ENCODE data around the gene P2RY1. TPM values are rescaled to one million over a fixed set of nuclear protein-coding genes. Genes with fewer than 3 reads are reported as not detected.
A peak's percentile ranks its signal among the peaks of the same experiment; 100 is the strongest.

P2RY1 gene
- total and polyA plus RNA-seq, 5 donors = 1.1 to 7.6 (median 4.1) TPM

DNA sequence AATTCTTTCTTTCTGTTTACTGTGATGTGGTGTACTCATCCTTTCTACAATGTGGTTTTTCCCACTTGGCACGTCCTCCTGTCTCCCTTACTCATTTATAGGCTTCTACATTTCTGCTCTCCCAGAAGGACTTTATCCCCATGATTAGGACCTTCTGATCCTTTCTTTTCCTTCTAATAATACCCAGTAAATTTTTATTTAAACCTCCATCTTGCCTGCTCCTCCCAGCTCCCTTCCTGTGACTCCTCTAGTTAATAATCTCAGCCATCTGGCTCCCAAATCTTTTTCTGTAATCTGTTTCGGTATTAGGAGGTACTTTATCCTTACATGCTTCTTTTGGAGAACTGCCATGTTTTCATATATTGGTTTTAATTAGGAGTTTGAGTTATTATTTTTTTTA lies 11.2 kb upstream of the P2RY1 start:
- DNase-seq = no peak
- WGBS = 63% methylated on average over 2 of the region's 2 CpGs

DNA sequence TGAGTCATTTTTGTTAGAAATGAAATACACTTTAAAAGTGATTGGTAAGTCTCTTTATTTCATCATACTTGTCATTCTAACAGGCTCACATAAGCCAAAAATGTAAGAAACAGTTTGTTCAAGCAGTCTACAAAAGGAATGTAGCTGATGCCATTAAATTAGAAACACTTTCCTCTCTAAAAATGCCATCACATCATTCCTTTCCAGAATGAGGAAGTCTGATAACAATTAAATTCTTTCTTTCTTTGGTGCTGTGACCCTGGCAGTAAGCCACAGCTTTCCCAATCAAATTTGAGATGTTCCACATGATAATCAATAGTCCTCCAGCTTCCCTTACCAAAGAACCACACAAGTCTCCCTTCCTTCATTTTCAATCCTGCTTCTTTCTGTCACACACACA lies 9.4 kb upstream of the P2RY1 start:
- Histone ChIP-seq H3K9me3 (ENCODE audit: control insufficient read depth, low read length) (no peaks in the 10 kb centered on the region), H3K4me1 (ENCODE audit: control insufficient read depth, insufficient read depth, low read length) (no peaks in the 10 kb centered on the region), H3K27ac (ENCODE audit: low read length) (no peak overlapping the region), H3K27me3 (ENCODE audit: control insufficient read depth, insufficient read depth) (no peaks in the 10 kb centered on the region), H3K4me3 (ENCODE audit: low read length) (no peak overlapping the region)
- intact Hi-C loops (cut with DNase I) = no loop called here
- ATAC-seq = no peak
- no peak for DNase-seq

More for the DNA sequence above, 11.2 kb upstream of the P2RY1 start:
- H3K4me3 ChIP-seq (ENCODE audit: low read length) = no peak overlapping the region
- intact Hi-C loops (cut with DNase I) = no loop called here
- no peak for ATAC-seq
- H3K4me1 ChIP-seq (ENCODE audit: control insufficient read depth, insufficient read depth, low read length) = no peaks in the 10 kb centered on the region
- no peak overlapping the region for H3K27ac ChIP-seq (ENCODE audit: low read length)
- no peaks in the 10 kb centered on the region for H3K27me3 ChIP-seq (ENCODE audit: control insufficient read depth, insufficient read depth)
- H3K9me3 ChIP-seq (ENCODE audit: control insufficient read depth, low read length) = no peaks in the 10 kb centered on the region

DNA sequence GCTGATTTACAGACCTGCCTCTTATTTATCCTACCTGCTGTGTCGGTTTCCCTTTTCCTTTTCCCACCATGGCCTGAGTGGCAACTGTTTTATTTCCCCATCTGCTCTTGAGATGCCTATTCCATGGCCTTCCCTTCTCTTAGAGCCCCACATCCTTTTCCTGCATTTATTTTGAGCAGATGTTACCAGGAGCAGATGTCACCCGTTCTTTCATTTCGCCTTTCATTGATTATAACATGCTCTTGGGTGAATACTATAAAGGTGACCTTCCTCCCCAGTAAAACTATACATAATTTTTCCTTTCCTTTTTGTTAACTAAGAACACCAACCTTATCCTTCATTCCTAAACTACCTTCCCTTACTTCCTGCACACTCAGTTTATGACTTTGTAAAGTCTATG lies 8.5 kb upstream of the P2RY1 start:
- Histone ChIP-seq H3K9me3 (ENCODE audit: control insufficient read depth, low read length) (no peaks in the 10 kb centered on the region), H3K27ac (ENCODE audit: low read length) (no peak overlapping the region), H3K27me3 (ENCODE audit: control insufficient read depth, insufficient read depth) (no peaks in the 10 kb centered on the region), H3K4me3 (ENCODE audit: low read length) (no peak overlapping the region), H3K4me1 (ENCODE audit: control insufficient read depth, insufficient read depth, low read length) (no peaks in the 10 kb centered on the region)
- WGBS = 86% methylated on average over 3 of the region's 3 CpGs
- intact Hi-C loops (cut with DNase I) = no loop called here
- ATAC-seq (no peak), DNase-seq (no peak)

DNA sequence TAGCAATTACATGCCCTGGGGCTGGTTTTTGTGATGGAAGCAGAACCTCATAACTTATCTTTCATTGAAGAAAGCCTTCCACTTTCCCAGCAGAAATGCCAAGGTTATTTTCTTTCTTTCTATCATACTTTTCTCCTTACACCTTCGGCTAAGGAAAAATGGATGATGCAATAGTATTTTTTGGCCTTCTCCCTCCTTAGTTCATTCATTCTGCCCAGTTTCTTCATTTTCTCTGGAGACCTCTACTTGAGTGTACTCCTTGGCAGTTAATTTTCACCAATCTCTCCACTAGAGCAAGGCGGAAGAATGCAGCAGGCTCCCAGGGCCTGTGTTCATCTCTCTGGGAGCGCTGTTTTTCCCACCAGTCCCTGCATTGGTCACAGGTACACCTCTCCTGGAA lies 7.6 kb upstream of the P2RY1 start:
- intact Hi-C loops (cut with DNase I) = no loop called here
- ATAC-seq (no peak), DNase-seq (no peak)
- Histone ChIP-seq H3K4me1 (ENCODE audit: control insufficient read depth, insufficient read depth, low read length) (no peaks in the 10 kb centered on the region), H3K4me3 (ENCODE audit: low read length) (no peak overlapping the region), H3K27me3 (ENCODE audit: control insufficient read depth, insufficient read depth) (no peaks in the 10 kb centered on the region), H3K9me3 (ENCODE audit: control insufficient read depth, low read length) (no peaks in the 10 kb centered on the region), H3K27ac (ENCODE audit: low read length) (no peak overlapping the region)
- 87% methylated on average over 3 of the region's 3 CpGs for WGBS

DNA sequence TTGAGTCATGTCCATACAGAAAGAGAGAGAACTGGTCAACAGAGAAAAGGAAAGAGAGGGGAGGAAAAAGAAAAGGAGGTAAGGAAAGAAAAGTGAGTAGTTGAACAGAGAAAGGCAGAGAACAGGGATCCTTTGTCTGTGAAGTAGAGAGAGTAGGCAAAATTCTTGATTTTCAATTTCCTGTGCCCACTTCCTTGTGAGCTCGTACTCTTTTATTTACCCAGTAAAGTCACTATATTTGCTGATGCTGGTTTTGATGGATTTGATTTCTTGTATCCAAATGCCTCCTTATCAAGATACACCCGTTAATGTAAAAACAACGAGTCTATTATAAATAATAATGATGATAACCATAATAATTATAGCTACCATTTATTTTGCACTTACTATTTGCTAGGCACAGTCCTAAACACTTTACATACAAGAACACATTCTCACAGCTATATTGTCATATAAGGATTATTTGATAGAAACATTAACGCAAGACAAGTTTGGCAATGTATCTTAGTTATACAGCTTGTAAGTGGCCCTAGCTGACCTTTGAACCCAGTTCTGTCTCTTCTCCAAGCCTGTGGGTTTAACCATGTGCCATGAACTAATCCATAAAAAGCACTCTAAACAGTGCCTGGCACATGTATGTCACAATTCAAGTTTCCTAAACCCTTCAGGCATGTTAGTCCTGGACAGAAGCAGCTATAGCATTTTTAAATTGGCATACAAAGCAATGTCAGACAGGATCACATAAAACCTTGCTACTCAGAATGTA lies 6.7 kb upstream of the P2RY1 start:
- Histone ChIP-seq H3K27ac (ENCODE audit: low read length) (no peak overlapping the region), H3K4me3 (ENCODE audit: low read length) (no peak overlapping the region), H3K27me3 (ENCODE audit: control insufficient read depth, insufficient read depth) (no peaks in the 10 kb centered on the region), H3K9me3 (ENCODE audit: control insufficient read depth, low read length) (no peaks in the 10 kb centered on the region), H3K4me1 (ENCODE audit: control insufficient read depth, insufficient read depth, low read length) (no peaks in the 10 kb centered on the region)
- DNase-seq = no peak
- intact Hi-C loops (cut with DNase I) = no loop called here
- ATAC-seq = no peak
- 88% methylated on average over 4 of the region's 4 CpGs for WGBS

DNA sequence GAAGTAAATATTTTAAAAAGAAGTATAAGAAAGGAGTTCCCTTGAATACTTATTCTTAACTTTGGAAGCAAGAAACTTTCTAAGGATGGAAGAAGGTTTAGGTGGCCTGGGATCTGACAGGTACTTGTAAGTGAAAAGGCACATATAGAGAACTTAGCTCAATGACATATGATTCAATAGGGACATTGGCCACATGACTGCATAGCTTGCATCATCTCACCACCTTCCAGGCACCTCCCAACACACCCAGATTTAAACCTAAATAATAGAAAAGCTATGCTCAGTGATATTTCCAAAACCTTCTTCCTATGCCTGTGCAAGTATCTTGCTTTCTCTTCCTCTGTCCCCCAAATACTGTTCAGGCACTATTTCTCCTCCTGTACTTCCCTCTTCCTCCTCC lies 4.7 kb upstream of the P2RY1 start:
- DNase-seq (no peak), ATAC-seq (no peak)
- no peak overlapping the region for H3K4me3 ChIP-seq (ENCODE audit: low read length)
- H3K27ac ChIP-seq (ENCODE audit: low read length) = no peak overlapping the region
- intact Hi-C loops (cut with DNase I) = no loop called here
- H3K9me3 ChIP-seq (ENCODE audit: control insufficient read depth, low read length) = no peaks in the 10 kb centered on the region
- H3K4me1 ChIP-seq (ENCODE audit: control insufficient read depth, insufficient read depth, low read length) = no peaks in the 10 kb centered on the region
- H3K27me3 ChIP-seq (ENCODE audit: control insufficient read depth, insufficient read depth) = no peaks in the 10 kb centered on the region

DNA sequence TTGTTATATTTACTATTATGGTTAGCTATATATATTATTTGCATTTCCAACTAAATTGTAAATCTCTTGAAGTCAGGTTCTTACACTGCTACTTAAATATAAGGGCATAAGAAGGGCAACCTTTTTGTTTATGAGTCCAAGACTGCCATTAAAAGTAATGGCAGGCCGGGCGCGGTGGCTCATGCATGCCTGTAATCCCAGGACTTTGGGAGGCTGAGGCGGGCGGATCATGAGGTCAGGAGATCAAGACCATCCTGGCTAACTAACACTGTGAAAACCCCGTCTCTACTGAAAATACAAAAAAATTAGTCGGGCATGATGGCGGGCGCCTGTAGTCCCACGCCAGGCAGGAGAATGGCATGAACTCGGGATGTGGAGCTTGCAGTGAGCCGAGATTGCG lies 2.9 kb upstream of the P2RY1 start:
- no peak for ATAC-seq

DNA sequence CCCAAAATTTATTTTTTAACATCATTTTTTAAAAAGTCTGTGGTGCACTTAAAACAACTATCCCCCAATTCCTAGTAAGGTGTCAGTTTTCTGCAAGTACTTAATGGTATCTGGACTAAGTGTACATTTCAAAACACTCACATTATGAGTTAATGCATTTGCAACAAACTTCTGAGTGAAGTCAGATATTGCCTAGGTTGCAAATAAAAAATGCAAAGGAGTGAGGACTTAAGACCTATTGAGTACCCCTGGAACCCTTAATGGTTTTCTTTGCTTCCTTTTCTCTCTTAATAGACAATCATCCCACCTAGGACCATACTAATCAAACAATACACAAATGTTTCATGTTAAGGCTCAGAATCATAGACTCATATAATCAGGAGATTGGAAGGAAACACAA lies 1.8 kb upstream of the P2RY1 start:
- intact Hi-C loops (cut with DNase I) = no loop called here
- no peak for ATAC-seq
- DNase-seq = no peak

More for the DNA sequence above, 2.9 kb upstream of the P2RY1 start:
- DNase-seq = peak in 1 of 3 donors; percentile 18
- no peaks in the 10 kb centered on the region for H3K9me3 ChIP-seq (ENCODE audit: control insufficient read depth, low read length)
- no peak overlapping the region for H3K27ac ChIP-seq (ENCODE audit: low read length)
- intact Hi-C loops (cut with DNase I) = no loop called here
- H3K4me1 ChIP-seq (ENCODE audit: control insufficient read depth, insufficient read depth, low read length) = no peaks in the 10 kb centered on the region
- H3K4me3 ChIP-seq (ENCODE audit: low read length) = no peak overlapping the region
- H3K27me3 ChIP-seq (ENCODE audit: control insufficient read depth, insufficient read depth) = no peaks in the 10 kb centered on the region
- WGBS = 98% methylated on average over 13 of the region's 13 CpGs

DNA sequence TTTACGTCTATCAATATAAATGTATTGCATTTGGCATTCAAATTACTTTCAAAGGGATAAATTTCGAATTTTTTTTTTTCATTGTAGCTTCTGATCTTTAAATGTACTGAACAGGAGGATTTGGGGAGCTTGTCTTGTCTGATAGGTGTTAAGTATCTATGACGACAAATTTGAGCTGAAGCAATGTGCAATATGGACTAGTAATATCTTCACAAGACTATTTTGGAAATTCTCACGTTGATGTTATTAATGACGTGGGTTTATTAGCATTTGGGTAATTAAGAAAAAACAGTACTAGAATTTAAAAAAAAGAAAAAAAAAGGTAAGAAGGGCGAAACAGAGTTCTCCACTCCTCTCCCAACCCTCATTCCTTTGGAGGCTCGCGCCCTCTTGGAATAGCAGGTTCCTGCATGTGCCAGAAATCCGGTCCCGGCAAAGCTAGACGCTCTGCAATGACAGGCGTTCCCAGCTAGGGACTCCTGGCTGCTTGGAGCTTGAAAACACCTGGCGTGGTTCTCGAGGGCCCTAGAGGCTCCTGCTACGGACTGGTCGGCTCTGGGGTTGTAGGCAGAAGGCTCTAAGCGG lies 648 bp upstream of the P2RY1 start:
- WGBS = 16% methylated on average over 17 of the region's 17 CpGs
- ATAC-seq (peak in 1 of 2 donors; percentile 64), DNase-seq (no peak)
- Histone ChIP-seq H3K9me3 (ENCODE audit: control insufficient read depth, low read length) (no peaks in the 10 kb centered on the region), H3K27ac (ENCODE audit: low read length) (peak overlapping the region; percentile 13), H3K4me1 (ENCODE audit: control insufficient read depth, insufficient read depth, low read length) (no peaks in the 10 kb centered on the region), H3K27me3 (ENCODE audit: control insufficient read depth, insufficient read depth) (no peaks in the 10 kb centered on the region), H3K4me3 (ENCODE audit: low read length) (peak overlapping the region; percentile 63)
- intact Hi-C loops (cut with DNase I) = no loop called here

More for the DNA sequence above, 1.8 kb upstream of the P2RY1 start:
- Histone ChIP-seq H3K27ac (ENCODE audit: low read length) (no peak overlapping the region), H3K4me1 (ENCODE audit: control insufficient read depth, insufficient read depth, low read length) (no peaks in the 10 kb centered on the region), H3K4me3 (ENCODE audit: low read length) (no peak overlapping the region), H3K27me3 (ENCODE audit: control insufficient read depth, insufficient read depth) (no peaks in the 10 kb centered on the region), H3K9me3 (ENCODE audit: control insufficient read depth, low read length) (no peaks in the 10 kb centered on the region)

DNA sequence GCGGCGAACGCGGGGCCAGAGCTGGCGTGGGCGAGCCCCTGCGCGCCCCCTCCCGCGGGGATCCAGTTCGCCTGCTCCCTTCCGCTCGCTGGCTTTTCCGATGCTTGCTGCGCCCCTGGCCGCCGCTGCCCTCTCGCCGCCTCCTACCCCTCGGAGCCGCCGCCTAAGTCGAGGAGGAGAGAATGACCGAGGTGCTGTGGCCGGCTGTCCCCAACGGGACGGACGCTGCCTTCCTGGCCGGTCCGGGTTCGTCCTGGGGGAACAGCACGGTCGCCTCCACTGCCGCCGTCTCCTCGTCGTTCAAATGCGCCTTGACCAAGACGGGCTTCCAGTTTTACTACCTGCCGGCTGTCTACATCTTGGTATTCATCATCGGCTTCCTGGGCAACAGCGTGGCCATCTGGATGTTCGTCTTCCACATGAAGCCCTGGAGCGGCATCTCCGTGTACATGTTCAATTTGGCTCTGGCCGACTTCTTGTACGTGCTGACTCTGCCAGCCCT lies 721 bp downstream of the P2RY1 start:
- WGBS = 1% methylated on average over 47 of the region's 47 CpGs

DNA sequence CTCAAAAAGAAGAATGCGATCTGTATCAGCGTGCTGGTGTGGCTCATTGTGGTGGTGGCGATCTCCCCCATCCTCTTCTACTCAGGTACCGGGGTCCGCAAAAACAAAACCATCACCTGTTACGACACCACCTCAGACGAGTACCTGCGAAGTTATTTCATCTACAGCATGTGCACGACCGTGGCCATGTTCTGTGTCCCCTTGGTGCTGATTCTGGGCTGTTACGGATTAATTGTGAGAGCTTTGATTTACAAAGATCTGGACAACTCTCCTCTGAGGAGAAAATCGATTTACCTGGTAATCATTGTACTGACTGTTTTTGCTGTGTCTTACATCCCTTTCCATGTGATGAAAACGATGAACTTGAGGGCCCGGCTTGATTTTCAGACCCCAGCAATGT lies 1.3 kb downstream of the P2RY1 start:
- intact Hi-C loops (cut with DNase I) = no loop called here
- no peaks in the 10 kb centered on the region for H3K4me1 ChIP-seq (ENCODE audit: control insufficient read depth, insufficient read depth, low read length)
- 70% methylated on average over 14 of the region's 14 CpGs for WGBS

More for the DNA sequence above, 721 bp downstream of the P2RY1 start:
- Histone ChIP-seq H3K4me1 (ENCODE audit: control insufficient read depth, insufficient read depth, low read length) (no peaks in the 10 kb centered on the region), H3K4me3 (ENCODE audit: low read length) (peak overlapping the region; percentile 63), H3K9me3 (ENCODE audit: control insufficient read depth, low read length) (no peaks in the 10 kb centered on the region), H3K27me3 (ENCODE audit: control insufficient read depth, insufficient read depth) (no peaks in the 10 kb centered on the region), H3K27ac (ENCODE audit: low read length) (no peak overlapping the region)
- ATAC-seq (peak; percentile 2 to 20), DNase-seq (no peak)
- intact Hi-C loops (cut with DNase I) = no loop called here

More for the DNA sequence above, 1.3 kb downstream of the P2RY1 start:
- Histone ChIP-seq H3K27ac (ENCODE audit: low read length) (no peak overlapping the region), H3K4me3 (ENCODE audit: low read length) (peak overlapping the region; percentile 63), H3K27me3 (ENCODE audit: control insufficient read depth, insufficient read depth) (no peaks in the 10 kb centered on the region), H3K9me3 (ENCODE audit: control insufficient read depth, low read length) (no peaks in the 10 kb centered on the region)
- ATAC-seq = no peak
- DNase-seq = no peak

All from right cardiac atrium (tissue), 5 donors.